GM23338 (cell line): ENCODE measurements around the gene HORMAD2. TPM values are rescaled to one million over a fixed set of nuclear protein-coding genes. Genes with fewer than 3 reads are reported as not detected.

Source experiments
- ATAC-seq: fragments of 200-7000 bp; cut with Tn5 transposase; 3 replicates; pipeline ENCODE4 v1.9.1; 2020
- DNase-seq: peaks from one replicate; pipeline ENCODE4 v3.0.0-alpha.2; 2015; ENCODE audit warnings: low spot score
- H2AFZ ChIP-seq: fragments of 200-600 bp; sonication (generic); 2 replicates; pipeline ENCODE4 v1.8.0; 2016; ENCODE audit warnings: antibody characterized with exemption, mild to moderate bottlenecking, moderate library complexity
- H3F3A ChIP-seq: fragments of 200-600 bp; sonication (generic); replicated peaks from 2 replicates; pipeline ENCODE4 v1.8.0; 2017; ENCODE audit warnings: antibody characterized with exemption, mixed run types, low read depth
- H3K27ac ChIP-seq: fragments of 200-600 bp; sonication (generic); 2 replicates; pipeline ENCODE4 v1.6.1; 2016; ENCODE audit warnings: low read depth
- H3K27me3 ChIP-seq: fragments of 200-600 bp; sonication (generic); 2 replicates; pipeline ENCODE4 v1.8.0; 2016; ENCODE audit warnings: mild to moderate bottlenecking, mixed run types, moderate library complexity; ENCODE audit not compliant: insufficient read depth
- H3K36me3 ChIP-seq: fragments of 200-600 bp; sonication (generic); 2 replicates; pipeline ENCODE4 v1.8.0; 2016; ENCODE audit warnings: mild to moderate bottlenecking; ENCODE audit not compliant: insufficient read depth
- H3K4me1 ChIP-seq: fragments of 200-600 bp; sonication (generic); 2 replicates; pipeline ENCODE4 v1.8.0; 2016; ENCODE audit warnings: mild to moderate bottlenecking, moderate library complexity; ENCODE audit not compliant: insufficient read depth
- H3K4me2 ChIP-seq: fragments of 200-600 bp; sonication (generic); 2 replicates; pipeline ENCODE4 v1.7.1; 2017; ENCODE audit warnings: mixed run types
- H3K4me3 ChIP-seq: fragments of 200-600 bp; sonication (generic); 2 replicates; pipeline ENCODE4 v1.6.1; 2016; ENCODE audit warnings: mixed run types
- H3K79me2 ChIP-seq: fragments of 200-600 bp; sonication (generic); replicated peaks from 2 replicates; pipeline ENCODE4 v1.8.0; 2017; ENCODE audit warnings: mild to moderate bottlenecking; ENCODE audit not compliant: insufficient read depth
- H3K9me2 ChIP-seq: fragments of 200-600 bp; sonication (generic); 2 replicates; pipeline ENCODE4 v1.8.0; 2017; ENCODE audit not compliant: insufficient read depth
- H4K20me1 ChIP-seq: fragments of 200-600 bp; sonication (generic); replicated peaks from 2 replicates; pipeline ENCODE4 v1.8.0; 2017; ENCODE audit warnings: mild to moderate bottlenecking; ENCODE audit not compliant: insufficient read depth
- H3K27ac Mint-ChIP-seq: 2 replicates; pipeline ENCODE4 v1.8.0; 2020; ENCODE audit warnings: inconsistent platforms, mild to moderate bottlenecking, moderate library complexity, mixed read lengths
- H3K27me3 Mint-ChIP-seq: 3 replicates; pipeline ENCODE4 v1.8.0; 2022; ENCODE audit warnings: low read depth, mild to moderate bottlenecking, moderate library complexity, mixed read lengths, inconsistent platforms; ENCODE audit not compliant: insufficient read depth, poor library complexity
- H3K36me3 Mint-ChIP-seq: 3 replicates; pipeline ENCODE4 v1.8.0; 2021; ENCODE audit warnings: low read depth, mild to moderate bottlenecking, inconsistent platforms, moderate library complexity, mixed read lengths
- H3K4me1 Mint-ChIP-seq: 3 replicates; pipeline ENCODE4 v1.8.0; 2020; ENCODE audit warnings: mild to moderate bottlenecking, inconsistent platforms, mixed read lengths
- H3K4me3 Mint-ChIP-seq: 3 replicates; pipeline ENCODE4 v1.8.0; 2021; ENCODE audit warnings: moderate library complexity, mild to moderate bottlenecking, inconsistent platforms, mixed read lengths
- H3K9me3 Mint-ChIP-seq: 3 replicates; pipeline ENCODE4 v1.8.0; 2020; ENCODE audit warnings: moderate library complexity, mild to moderate bottlenecking, inconsistent platforms, mixed read lengths
- CREB1 ChIP-seq: fragments of 250-450 bp; sonication (Bioruptor Pico); IDR thresholded peaks from 2 replicates; pipeline ENCODE4 v1.5.0; 2020; ENCODE audit warnings: low read depth, mild to moderate bottlenecking, moderate library complexity
- CTCF ChIP-seq, 2 experiments: fragments of 200-600 bp in 1 of 2; sonication (generic) in 1 of 2; conservative IDR thresholded peaks; 2 replicates each; pipeline versions ENCODE4 v1.5.1 to v1.6.1; 2016 to 2017; ENCODE audit warnings: antibody characterized with exemption in 2 of 2, low read depth in 2 of 2, mild to moderate bottlenecking in 2 of 2, moderate library complexity in 1 of 2
- EZH2 ChIP-seq: fragments of 200-600 bp; sonication (generic); IDR thresholded peaks from one replicate; pipeline ENCODE4 v1.8.0; 2017; ENCODE audit warnings: antibody characterized with exemption, mild to moderate bottlenecking, low read depth; ENCODE audit not compliant: unreplicated experiment
- EZH2phosphoT487 ChIP-seq: fragments of 200-600 bp; sonication (generic); IDR thresholded peaks from one replicate; pipeline ENCODE4 v1.8.1; 2018; ENCODE audit warnings: antibody characterized with exemption; ENCODE audit not compliant: unreplicated experiment
- JUNB ChIP-seq: IDR thresholded peaks from one replicate; pipeline ENCODE4 v1.6.1; 2016; ENCODE audit warnings: antibody characterized with exemption; ENCODE audit not compliant: unreplicated experiment
- NANOG ChIP-seq: IDR thresholded peaks from 2 replicates; pipeline ENCODE4 v1.6.1; 2016; ENCODE audit warnings: antibody characterized with exemption, borderline replicate concordance
- POLR2AphosphoS5 ChIP-seq: IDR thresholded peaks from 2 replicates; pipeline ENCODE4 v1.6.1; 2016; ENCODE audit warnings: antibody characterized with exemption, low read depth
- STAT1 ChIP-seq: IDR thresholded peaks from one replicate; pipeline ENCODE4 v1.6.1; 2016; ENCODE audit warnings: antibody characterized with exemption; ENCODE audit not compliant: unreplicated experiment
- ZNF114 ChIP-seq: fragments of 250-450 bp; sonication (Bioruptor Pico); IDR thresholded peaks from 2 replicates; pipeline ENCODE4 v1.5.0; 2020; ENCODE audit warnings: mild to moderate bottlenecking, moderate library complexity
- ZNF331 ChIP-seq: fragments of 250-450 bp; sonication (Bioruptor Pico); IDR thresholded peaks from 2 replicates; pipeline ENCODE4 v1.5.0; 2020; ENCODE audit warnings: low read depth, mild to moderate bottlenecking, moderate library complexity
- ZNF462 ChIP-seq: fragments of 250-450 bp; sonication (Bioruptor Pico); IDR thresholded peaks from 2 replicates; pipeline ENCODE4 v1.5.0; 2020; ENCODE audit warnings: mild to moderate bottlenecking, moderate library complexity
- polyA plus RNA-seq: library from polyadenylated mRNA; unstranded; fragments of >200 nt; fragmentation: Nextera tagmentation; extraction: Ambion mirVana; gene quantifications from 2 replicates; pipeline ENCODE4 v1.2.1, GENCODE V29; 2016
- total RNA-seq: library from RNA; depleted of rRNA; stranded (reverse); fragments of >200 nt; shearing (Covaris generic); gene quantifications from 2 replicates; pipeline ENCODE4 v1.2.3, GENCODE V29; 2014
- TF ChIP-seq, protein P1 (sequence below): IDR thresholded peaks from one replicate; pipeline ENCODE4 v1.6.1; 2018; ENCODE audit warnings: antibody characterized with exemption; ENCODE audit not compliant: unreplicated experiment
- TF ChIP-seq, protein P2 (sequence below): IDR thresholded peaks from 2 replicates; pipeline ENCODE4 v1.6.1; 2016; ENCODE audit warnings: antibody characterized with exemption

Gene HORMAD2
- total and polyA plus RNA-seq, 2 experiments from 2014 or later: 0.40 TPM; not detected in 1

- Mint-ChIP-seq H3K4me1 (peaks cover 8% of the 10 kb centered on the region; the same call in 2 of the 3 replicates), H3K27ac (no peak overlapping the region), H3K4me3 (no peak overlapping the region), H3K36me3 (no peaks in the 10 kb centered on the region), H3K9me3 (no peaks in the 10 kb centered on the region), H3K27me3 (peaks cover 6% of the 10 kb centered on the region)
- DNase-seq (no peak), ATAC-seq (no peak)
- Histone ChIP-seq H3K9me2 (peaks cover 4% of the 10 kb centered on the region), H2AFZ (peak overlapping the region; percentile 94), H3K4me2 (no peak overlapping the region), H3K27me3 (no peaks in the 10 kb centered on the region), H3F3A (no peaks in the 10 kb centered on the region), H3K79me2 (no peaks in the 10 kb centered on the region), H3K4me1 (0 out of 2 replicates have a peak, but pooled peaks cover 3% of the 10 kb centered on the region), H3K36me3 (no peaks in the 10 kb centered on the region), H3K4me3 (no peak overlapping the region), H4K20me1 (no peaks in the 10 kb centered on the region), H3K27ac (no peak overlapping the region)
- TF ChIP-seq ZNF114 (CRISPR knock-in tag) (no peak), ZNF462 (CRISPR knock-in tag) (no peak), JUNB (no peak), EZH2phosphoT487 (no peak), ZNF331 (no peak), CREB1 (CRISPR knock-in tag) (no peak), CTCF (conservative IDR thresholded peaks at IDR 0.05; ENCODE audit: low read depth in 2 of 2) (no peak), POLR2AphosphoS5 (no peak), NANOG (no peak), STAT1 (no peak), EZH2 (no peak)
- TF ChIP-seq, protein P1, sequence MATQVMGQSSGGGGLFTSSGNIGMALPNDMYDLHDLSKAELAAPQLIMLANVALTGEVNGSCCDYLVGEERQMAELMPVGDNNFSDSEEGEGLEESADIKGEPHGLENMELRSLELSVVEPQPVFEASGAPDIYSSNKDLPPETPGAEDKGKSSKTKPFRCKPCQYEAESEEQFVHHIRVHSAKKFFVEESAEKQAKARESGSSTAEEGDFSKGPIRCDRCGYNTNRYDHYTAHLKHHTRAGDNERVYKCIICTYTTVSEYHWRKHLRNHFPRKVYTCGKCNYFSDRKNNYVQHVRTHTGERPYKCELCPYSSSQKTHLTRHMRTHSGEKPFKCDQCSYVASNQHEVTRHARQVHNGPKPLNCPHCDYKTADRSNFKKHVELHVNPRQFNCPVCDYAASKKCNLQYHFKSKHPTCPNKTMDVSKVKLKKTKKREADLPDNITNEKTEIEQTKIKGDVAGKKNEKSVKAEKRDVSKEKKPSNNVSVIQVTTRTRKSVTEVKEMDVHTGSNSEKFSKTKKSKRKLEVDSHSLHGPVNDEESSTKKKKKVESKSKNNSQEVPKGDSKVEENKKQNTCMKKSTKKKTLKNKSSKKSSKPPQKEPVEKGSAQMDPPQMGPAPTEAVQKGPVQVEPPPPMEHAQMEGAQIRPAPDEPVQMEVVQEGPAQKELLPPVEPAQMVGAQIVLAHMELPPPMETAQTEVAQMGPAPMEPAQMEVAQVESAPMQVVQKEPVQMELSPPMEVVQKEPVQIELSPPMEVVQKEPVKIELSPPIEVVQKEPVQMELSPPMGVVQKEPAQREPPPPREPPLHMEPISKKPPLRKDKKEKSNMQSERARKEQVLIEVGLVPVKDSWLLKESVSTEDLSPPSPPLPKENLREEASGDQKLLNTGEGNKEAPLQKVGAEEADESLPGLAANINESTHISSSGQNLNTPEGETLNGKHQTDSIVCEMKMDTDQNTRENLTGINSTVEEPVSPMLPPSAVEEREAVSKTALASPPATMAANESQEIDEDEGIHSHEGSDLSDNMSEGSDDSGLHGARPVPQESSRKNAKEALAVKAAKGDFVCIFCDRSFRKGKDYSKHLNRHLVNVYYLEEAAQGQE: no peak
- TF ChIP-seq, protein P2, sequence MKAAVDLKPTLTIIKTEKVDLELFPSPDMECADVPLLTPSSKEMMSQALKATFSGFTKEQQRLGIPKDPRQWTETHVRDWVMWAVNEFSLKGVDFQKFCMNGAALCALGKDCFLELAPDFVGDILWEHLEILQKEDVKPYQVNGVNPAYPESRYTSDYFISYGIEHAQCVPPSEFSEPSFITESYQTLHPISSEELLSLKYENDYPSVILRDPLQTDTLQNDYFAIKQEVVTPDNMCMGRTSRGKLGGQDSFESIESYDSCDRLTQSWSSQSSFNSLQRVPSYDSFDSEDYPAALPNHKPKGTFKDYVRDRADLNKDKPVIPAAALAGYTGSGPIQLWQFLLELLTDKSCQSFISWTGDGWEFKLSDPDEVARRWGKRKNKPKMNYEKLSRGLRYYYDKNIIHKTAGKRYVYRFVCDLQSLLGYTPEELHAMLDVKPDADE: no peak
Observed at GRCh38 chr22:30175690-30176288, 95.5 kb downstream of the HORMAD2 start.
